G401 (cell line): ENCODE measurements around the gene U2SURP. TPM values are rescaled to one million over a fixed set of nuclear protein-coding genes. Genes with fewer than 3 reads are reported as not detected.
"Not testable (repeated sequence)": the region's sequence is repeated elsewhere in the genome, so short reads cannot be mapped to it uniquely, and the experiment has no call there.

Experiments
- DNase-seq: peaks from one replicate; pipeline ENCODE4 v3.0.0-alpha.2; 2015; ENCODE audit warnings: low spot score
- in situ Hi-C: cut with HindIII; loops from 2 replicates; pipeline ENCODE4 v1.10.0; 2016; ENCODE audit warnings: low sequenced_read_pairs, mixed read lengths
- total RNA-seq: library from RNA; depleted of rRNA; stranded (reverse); fragments of >200 nt; shearing (Covaris generic); gene quantifications from 2 replicates; pipeline ENCODE4 v1.2.3, GENCODE V29; 2014

U2SURP gene
- total RNA-seq, 1 experiment from 2014 or later, result 97.3 TPM

DNA sequence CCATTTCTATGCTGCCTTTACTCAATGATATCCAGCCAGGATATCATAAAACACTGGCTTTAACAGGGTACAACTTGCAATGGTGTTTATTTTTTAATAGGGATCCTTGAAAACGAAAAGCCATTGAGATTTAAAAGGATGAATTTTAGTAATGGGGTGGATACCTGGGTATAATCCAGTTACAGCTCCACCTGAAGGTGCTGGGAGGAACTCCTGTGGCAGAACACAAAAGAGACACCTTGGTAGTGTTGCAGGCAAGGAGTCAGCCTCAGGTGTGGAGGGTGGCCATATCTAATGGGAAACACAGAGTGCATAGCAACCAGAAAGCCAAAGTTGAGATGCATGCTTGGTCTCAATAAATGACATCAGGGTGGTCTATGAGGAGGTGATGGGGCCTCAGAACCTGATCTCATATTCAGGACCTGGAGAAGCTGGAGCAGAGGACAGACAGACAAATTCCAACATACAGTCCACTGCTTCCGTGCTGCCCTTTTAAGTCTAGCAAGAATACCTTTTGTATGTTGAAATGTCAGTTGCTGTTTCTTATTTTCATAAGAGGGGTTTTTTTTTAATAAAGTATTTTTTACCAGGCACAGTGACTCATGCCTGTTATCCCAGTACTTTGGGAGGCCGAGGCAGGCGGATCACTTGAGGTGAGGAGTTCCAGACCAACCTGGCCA, 25.9 kb upstream of the U2SURP start:
- in situ Hi-C loops, result loop anchor here (25.0 kb wide), 1 partner anchor 388 kb away; the partner anchor contains the start of genes ATR and PLS1
- DNase-seq, result no peak

DNA sequence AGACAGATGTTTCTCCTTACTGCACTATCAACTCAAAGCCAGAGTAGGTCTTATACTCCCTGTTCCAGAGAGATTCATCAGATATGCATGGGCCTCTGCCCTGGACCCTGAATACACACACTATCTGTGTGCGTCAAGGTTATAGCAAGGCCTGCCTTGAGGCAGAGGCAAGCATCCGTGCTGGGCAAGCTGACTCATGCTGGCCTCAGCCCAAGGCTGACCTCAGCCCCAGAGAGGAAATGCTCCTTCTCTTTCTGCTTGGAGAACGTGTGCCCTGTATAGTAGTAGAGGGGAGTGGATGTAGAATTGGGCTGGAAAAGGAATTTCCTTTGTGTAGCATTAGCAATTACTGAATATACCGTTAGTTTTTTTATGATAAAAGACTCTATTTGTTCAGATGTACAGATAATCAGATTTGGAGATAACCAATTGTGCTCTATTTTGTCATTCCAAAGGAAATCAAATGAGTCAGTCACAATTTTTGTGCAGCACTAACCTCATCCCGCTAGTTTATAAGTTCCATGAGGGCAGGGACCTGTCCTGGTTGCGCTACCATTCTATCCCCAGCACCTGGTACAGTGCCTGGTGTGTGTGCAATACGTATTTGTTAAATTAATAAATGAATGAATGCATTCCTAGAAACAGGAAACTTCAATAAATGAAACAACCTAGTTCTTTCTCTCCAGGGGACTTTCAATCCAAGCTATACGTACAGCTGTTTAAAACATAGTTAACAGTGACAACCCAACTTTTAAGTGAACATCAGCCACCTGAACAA, 24.6 kb upstream of the U2SURP start:
- in situ Hi-C loops, result loop anchor here (25.0 kb wide), 1 partner anchor 390 kb away; the partner anchor contains the start of genes ATR and PLS1
- DNase-seq, result peak; percentile 82

DNA sequence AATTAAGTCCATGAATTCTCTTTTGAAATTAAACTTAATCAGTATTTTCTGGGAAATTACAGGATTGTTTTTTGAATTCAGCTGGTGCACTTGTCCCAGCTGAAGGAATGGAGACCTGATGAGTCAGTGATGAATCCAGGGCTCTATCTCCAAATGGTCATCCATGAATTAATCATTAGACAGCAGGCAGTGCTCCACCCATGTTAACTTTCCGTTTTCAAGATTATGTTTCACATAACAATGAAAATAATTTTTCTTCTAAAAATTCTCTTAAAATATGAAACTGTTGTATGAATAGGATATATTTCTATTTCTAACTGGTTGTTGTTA, 24.0 kb upstream of the U2SURP start:
- in situ Hi-C loops, result loop anchor here (25.0 kb wide), 1 partner anchor 390 kb away; the partner anchor contains the start of genes ATR and PLS1

DNA sequence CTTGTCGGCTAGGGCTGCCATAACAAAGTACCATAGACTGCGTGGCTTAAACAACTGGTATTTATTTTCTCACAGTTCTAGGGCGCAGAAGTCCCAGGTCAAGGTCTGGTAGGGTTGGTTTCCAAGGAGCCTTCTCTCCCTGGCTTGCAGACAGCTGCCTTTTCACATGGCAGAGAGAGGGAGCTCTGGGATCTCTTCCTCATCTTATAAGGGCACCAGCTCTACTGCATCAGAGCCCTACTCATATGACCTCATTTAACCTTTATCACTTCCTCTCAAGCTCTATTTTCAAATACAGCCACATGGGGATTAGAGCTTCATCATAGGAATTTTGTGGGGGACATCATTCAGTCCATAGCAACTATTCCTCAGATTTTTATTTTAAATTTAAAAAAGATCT, 20.3 kb upstream of the U2SURP start:
- DNase-seq, result no peak
- in situ Hi-C loops, result loop anchor here (25.0 kb wide), 1 partner anchor 394 kb away; the partner anchor contains the start of genes ATR and PLS1

More for the DNA sequence above, 24.0 kb upstream of the U2SURP start:
- DNase-seq, result no peak

DNA sequence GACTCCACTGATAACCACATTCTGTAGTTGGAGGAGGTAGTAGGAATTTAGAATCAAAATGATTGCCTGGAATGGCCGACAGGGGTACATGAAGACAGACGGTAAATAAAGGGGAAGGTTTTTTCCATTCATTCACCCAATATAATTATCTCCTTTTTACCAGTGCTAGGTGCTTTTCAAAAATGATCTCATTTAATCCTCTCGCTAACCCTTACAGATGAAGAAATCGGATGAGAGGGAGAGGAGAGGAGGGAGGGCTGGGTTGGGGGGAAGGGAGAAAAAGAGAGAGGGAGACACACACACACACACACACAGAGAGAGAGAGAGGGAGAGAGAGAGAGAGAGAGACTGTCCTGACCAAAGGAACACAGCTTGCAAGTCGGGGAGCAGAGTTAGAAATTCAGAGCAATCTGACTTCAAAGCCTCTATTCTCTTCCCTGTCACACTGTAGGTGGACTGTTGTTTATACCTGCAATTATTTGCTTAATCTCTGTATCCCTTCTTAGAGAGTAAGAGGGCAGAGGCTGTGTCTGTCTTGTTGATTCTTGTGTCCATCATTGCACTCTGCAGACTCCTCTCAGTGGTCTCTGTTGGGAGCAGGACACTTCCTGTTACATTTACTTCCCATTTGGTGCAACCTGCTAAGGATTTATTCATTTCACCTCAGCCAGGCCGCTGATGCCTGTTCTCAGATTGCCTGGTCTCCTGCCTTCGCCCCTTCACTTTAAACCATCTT, 19.2 kb upstream of the U2SURP start:
- in situ Hi-C loops, result loop anchor here (25.0 kb wide), 1 partner anchor 395 kb away; the partner anchor contains the start of genes ATR and PLS1
- DNase-seq, result no peak

DNA sequence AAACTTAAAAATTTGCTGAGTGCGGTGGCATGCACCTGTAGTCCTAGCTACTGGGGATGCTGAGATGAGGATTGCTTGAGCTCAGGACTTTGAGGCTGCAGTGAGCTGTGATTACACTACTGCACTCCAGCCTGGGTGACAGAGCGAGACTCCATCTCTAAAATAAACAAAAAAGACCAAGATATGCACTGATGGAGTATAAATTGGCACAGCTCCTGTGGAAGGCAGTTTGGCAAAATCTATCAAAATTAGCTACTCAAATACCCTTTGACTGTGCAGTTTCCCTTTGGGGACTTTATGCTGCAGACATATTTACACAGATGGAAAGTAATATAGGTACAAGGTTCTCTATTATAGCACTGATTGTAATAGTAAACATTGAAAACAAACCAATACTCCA, 18.1 kb upstream of the U2SURP start:
- in situ Hi-C loops, result loop anchor here (25.0 kb wide), 1 partner anchor 396 kb away; the partner anchor contains the start of genes ATR and PLS1
- DNase-seq, result no peak

DNA sequence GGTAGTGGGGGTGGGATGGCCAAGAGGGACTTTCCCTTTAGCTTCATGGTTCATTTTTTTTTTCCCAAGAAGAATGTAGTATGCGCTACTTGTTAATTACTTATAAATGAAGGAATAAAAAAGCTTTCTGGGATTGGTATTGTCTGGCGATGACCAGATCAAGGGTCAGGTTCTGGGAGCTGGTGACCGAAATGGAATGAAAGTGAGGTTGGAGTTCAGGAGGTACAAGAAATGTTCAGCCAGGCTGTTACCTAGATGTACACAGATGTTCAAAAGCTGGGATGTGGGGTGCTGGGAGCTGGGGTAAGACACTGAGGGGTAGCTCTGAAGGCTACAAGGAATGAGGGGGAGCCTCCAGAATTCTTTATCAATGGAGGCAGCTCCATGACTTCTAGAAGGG, 17.1 kb upstream of the U2SURP start:
- in situ Hi-C loops, result loop anchor here (25.0 kb wide), 1 partner anchor 397 kb away; the partner anchor contains the start of genes ATR and PLS1

DNA sequence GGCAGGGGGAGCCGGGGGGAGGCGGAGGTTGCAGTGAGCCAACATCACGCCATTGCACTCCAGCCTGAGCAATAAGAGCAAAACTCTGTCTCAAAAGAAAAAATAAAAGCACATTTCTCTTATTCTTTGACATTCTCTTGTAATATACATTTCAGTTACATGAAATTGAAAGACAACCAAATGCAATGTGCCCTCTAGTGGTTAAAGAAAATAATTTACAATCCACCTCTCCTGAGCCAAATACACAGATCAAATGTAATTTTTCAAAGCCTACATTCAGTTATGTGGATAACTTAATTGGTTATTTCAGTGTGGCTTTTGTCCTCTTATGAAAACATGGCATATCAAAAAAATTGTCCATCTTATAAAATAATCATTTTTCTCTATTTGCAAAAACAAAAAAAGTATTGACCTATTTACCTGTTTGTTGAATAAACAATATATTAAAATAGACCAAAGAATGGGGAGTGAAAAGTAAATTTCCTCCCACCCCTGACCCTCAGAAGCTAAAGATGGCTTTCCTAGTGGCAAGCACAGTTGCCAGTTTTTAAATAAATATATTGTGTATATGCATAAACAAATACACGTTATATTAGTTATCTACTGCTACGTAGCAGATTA, 14.2 kb upstream of the U2SURP start:
- peak; percentile 59 for DNase-seq
- in situ Hi-C loops, result loop anchor here (25.0 kb wide), 1 partner anchor 400 kb away; the partner anchor contains the start of genes ATR and PLS1

More for the DNA sequence above, 17.1 kb upstream of the U2SURP start:
- no peak for DNase-seq

DNA sequence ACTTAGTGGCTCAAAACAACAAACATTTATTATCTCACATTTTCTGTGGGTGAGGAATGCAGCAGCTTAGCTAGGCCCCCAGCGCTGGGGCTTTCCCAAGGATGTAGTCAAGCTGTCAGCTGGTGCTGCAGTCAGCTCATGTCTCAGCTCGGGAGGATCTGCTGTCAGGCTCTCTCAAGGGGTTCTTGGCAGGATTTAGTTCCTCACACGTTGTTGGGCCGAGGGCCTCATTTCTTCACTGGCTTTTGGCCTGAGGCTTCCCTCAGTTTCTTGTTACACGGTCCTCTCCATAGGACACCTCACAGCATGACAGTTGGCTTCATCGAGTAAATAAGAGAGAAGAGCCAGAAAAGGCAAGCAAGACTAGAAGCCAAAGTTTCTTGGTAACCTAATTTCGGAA, 13.7 kb upstream of the U2SURP start:
- peak; percentile 65 for DNase-seq
- in situ Hi-C loops, result loop anchor here (25.0 kb wide), 1 partner anchor 400 kb away; the partner anchor contains the start of genes ATR and PLS1

DNA sequence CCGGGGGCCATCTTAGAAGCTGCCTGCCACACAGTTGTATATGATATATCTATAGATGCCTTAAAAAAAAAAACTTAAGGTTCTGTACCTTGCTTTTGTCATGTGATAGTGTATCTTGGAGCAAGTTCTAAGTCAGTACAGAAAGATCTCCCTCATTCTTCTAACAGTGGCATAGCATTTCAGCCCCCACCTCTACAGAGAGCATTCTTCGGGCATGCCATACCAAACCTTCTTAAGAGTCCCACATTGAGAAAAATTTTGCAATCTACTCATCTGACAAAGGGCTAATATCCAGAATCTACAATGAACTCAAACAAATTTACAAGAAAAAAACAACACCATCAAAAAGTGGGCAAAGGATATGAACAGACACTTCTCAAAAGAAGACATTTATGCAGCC, 13.1 kb upstream of the U2SURP start:
- not testable (repeated sequence) for DNase-seq
- in situ Hi-C loops, result loop anchor here (25.0 kb wide), 1 partner anchor 401 kb away; the partner anchor contains the start of genes ATR and PLS1

DNA sequence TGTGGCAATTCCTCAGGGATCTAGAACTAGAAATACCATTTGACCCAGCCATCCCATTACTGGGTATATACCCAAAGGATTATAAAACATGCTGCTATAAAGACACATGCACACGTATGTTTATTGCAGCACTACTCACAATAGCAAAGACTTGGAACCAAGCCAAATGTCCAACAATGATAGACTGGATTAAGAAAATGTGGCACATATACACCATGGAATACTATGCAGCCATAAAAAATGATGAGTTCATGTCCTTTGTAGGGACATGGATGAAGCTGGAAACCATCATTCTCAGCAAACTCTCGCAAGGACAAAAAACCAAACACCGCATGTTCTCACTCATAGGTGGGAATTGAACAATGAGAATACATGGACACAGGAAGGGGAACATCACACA, 12.5 kb upstream of the U2SURP start:
- not testable (repeated sequence) for DNase-seq
- in situ Hi-C loops, result loop anchor here (25.0 kb wide), 1 partner anchor 402 kb away; the partner anchor contains the start of genes ATR and PLS1

DNA sequence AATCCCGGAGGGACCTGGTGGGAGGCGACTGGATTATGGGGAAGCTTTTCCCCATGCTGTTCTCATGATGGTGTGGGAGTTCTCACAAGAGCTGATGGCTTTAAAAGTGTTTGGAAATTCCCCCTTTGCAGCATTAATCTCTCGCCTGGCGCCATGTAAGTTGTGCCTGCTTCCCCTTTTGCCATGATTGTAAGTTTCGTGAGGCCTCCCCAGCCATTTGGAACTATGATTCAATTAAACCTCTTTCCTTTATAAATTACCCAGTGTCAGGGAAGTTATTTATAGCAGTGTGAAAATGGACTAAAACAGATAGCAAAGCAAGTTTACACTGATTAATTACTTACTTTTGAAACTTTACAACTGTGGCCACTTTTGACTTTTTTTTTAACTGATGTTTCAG, 10.6 kb upstream of the U2SURP start:
- in situ Hi-C loops, result loop anchor here (25.0 kb wide), 1 partner anchor 403 kb away; the partner anchor contains the start of genes ATR and PLS1
- DNase-seq, result no peak

DNA sequence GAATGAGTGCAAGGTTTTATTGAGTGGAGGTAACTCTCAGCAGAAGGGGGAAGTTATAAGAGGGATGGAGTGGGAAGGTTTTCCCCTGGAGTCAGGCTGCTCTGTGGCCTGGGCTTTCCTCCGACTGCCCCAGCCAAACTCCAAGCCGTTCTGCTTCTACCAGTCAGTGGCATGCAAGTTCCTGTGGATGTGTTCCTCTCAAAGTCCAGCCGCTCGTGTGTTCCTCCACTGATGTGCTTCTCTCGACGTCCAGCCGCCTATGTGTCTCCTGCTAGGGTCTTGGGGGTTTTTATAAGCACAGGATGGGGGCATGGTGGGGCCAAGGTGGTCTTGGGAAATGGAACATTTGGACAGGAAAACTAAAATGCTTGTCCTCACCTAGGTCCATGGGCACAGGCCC, 9.0 kb upstream of the U2SURP start:
- in situ Hi-C loops, result loop anchor here (25.0 kb wide), 1 partner anchor 405 kb away; the partner anchor contains the start of genes ATR and PLS1
- no peak for DNase-seq

DNA sequence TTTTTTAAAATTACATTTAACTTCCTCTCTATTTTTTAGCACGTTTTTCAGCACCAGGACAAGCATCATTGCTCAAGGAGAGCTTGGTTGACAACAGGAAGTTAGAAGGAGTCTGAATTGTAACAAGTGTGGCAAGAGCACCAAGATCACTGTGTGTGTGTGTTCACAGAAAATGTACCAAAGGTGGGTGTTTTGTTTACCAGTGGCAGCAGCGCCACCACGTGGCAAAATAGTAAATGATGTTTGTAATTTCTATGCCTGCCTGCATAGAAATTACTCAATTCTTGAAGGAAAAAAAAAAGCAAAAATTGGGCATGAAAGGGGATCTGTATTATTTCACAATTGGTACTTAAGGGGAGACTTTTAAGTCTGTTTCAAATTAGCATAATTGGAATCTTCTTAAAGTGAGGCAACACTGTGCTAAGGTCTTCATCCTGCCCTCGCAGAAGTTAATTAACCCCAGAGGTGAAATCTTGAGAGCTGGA, 7.4 kb upstream of the U2SURP start:
- DNase-seq, result peak; percentile 73
- in situ Hi-C loops, result loop anchor here (25.0 kb wide), 1 partner anchor 407 kb away; the partner anchor contains the start of genes ATR and PLS1

DNA sequence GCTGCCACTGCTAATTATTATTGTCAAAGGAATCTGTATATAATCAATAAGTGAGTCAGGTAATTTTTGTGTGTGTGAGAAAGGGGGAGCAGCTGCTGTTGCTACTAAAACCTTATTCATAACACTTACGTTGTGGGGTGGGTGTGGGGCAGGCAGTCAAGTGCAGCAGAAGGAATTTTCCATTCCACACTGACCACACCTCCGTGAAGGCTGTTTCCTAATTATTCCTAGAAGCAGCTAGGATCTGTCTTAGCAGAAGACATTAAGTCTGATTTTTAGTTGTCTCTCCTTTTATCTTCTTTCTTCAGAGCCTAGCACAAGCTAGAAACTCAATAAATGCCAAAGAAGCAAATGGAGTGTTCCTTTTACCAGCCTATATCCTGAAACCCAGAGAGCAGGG, 4.0 kb upstream of the U2SURP start:
- no peak for DNase-seq
- in situ Hi-C loops, result loop anchor here (25.0 kb wide), 1 partner anchor 410 kb away; the partner anchor contains the start of genes ATR and PLS1

DNA sequence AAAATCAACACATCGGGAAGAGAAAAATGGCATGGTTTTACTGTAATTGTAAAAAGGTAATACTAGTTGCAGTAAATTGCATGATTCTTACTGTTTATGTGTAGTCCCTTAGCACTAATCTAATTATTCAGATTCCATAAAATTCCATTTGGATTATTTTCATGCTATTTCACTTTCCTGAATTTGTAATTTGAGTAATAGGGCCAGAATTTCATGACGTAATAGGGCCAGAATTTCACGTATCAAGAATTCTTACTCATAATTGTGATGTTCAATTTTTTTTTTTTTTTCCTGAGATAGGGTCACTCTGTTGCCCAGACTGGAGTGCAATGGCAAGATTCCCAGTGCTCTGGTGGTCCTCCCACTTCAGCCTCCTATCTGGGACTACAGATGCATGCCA, 2.9 kb upstream of the U2SURP start:
- DNase-seq, result no peak
- in situ Hi-C loops, result loop anchor here (25.0 kb wide), 1 partner anchor 411 kb away; the partner anchor contains the start of genes ATR and PLS1

DNA sequence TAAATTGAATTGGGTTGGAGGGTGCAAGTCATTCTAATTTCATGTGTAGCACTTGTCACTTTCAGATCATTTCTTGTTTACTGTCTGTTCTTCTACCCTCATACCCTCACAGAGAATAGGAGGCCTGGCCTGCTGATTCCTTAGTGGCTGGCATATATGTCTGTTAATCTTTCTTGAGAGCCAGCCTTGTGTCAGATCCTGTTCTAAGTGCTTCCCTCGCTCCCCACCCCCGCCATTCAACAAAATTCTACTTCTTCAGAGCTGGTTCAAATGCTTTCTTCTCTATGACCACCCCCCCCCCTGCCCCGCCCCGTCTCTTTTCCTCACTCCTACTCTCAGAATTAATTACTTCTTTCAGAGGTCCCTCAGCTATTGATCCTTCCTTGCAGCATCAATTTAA, 1.5 kb upstream of the U2SURP start:
- no peak for DNase-seq
- in situ Hi-C loops, result loop anchor here (25.0 kb wide), 1 partner anchor 413 kb away; the partner anchor contains the start of genes ATR and PLS1

DNA sequence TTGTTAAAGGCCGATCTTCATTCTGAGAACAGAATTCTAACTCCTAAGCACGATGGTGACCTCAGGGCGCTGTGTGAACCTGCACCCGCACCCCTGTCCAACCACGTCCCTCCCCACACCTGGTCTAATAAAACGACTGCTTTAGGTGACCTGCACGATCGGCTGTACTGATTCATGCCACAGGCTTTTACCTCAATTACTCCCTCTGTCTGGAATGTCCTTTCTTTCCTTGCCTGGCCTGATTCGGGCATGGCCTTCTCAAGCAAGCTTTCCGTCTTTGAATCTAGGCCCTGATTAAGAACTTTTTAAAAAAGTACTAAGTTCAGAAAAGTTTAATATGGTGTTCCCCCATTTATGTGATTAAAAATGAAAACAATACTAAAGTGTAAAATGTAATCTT, 842 bp upstream of the U2SURP start:
- in situ Hi-C loops, result no loop called here
- peak; percentile 17 for DNase-seq
